Adrenal gland (tissue), 12 donors: ENCODE results near the gene AGAP1. TPM values are rescaled to one million over a fixed set of nuclear protein-coding genes. Genes with fewer than 3 reads are reported as not detected.

Source experiments
- DNase-seq, 7 donors: peaks; one replicate each; pipeline ENCODE4 v3.0.0-alpha.2; 2019 to 2020
- H3K27ac ChIP-seq, 5 donors: fragments of 200-600 bp; sonication (generic) in 4 of 5; 1 replicate in 3 of 5; 2 replicates in 2 of 5; pipeline versions ENCODE4 v1.5.1 to v1.8.0; 2016 to 2020; ENCODE audit warnings: mild to moderate bottlenecking in 1 of 5
- H3K27me3 ChIP-seq: fragments of 200-600 bp; 2 replicates; pipeline ENCODE4 v1.8.0; 2021
- H3K36me3 ChIP-seq, 2 donors: fragments of 200-600 bp; replicated peaks in 1 of 2; 1 replicate in 1 of 2; 2 replicates in 1 of 2; pipeline versions ENCODE4 v1.5.1 to v1.8.0; 2018 to 2022
- H3K4me1 ChIP-seq, 2 donors: fragments of 200-600 bp; replicated peaks in 1 of 2; 1 replicate in 1 of 2; 2 replicates in 1 of 2; pipeline versions ENCODE4 v1.5.1 to v1.8.0; 2018 to 2021
- H3K4me3 ChIP-seq, 4 donors: fragments of 200-600 bp; sonication (generic) in 3 of 4; one replicate each; pipeline ENCODE4 v1.5.1; 2016 to 2018
- H3K9me3 ChIP-seq, 3 donors: fragments of 200-600 bp; sonication (generic) in 1 of 3; replicated peaks in 1 of 3; 1 replicate in 2 of 3; 2 replicates in 1 of 3; pipeline versions ENCODE4 v1.5.1 to v1.8.0; 2016 to 2021
- CTCF ChIP-seq, 6 experiments: fragments of 450-650 bp in 4 of 6; fragments of 200-600 bp in 2 of 6; sonication (generic) in 1 of 6; IDR thresholded peaks; 1 replicate in 5 of 6; 2 replicates in 1 of 6; pipeline versions ENCODE4 v1.5.1 to v1.8.0; 2016 to 2021; ENCODE audit warnings: antibody characterized with exemption in 6 of 6, mild to moderate bottlenecking in 2 of 6, moderate library complexity in 1 of 6
- POLR2A ChIP-seq, 2 donors: fragments of 450-650 bp; IDR thresholded peaks; one replicate each; pipeline ENCODE4 v1.6.1; 2017; ENCODE audit warnings: antibody characterized with exemption in 2 of 2, mild to moderate bottlenecking in 2 of 2, moderate library complexity in 1 of 2
- WGBS, 4 donors: extraction: QIAGEN DNeasy Blood & Tissue Kit in 2 of 4; methylation state at CpG; one replicate each; pipeline versions ENCODE4 v1.1.5 to v1.1.7; 2013 to 2017; 5-methylcytosine and 5-hydroxymethylcytosine counted together
- intact Hi-C, 2 donors: fragments of 100-400 bp; cut with DNase I; formaldehyde crosslinking; loops; one replicate each; pipeline versions ENCODE4 v1.14.1 to v1.15.0; 2022 to 2023
- polyA plus RNA-seq, 3 donors: library from polyadenylated mRNA; stranded (reverse); fragments of 200-250 nt in 2 of 3; fragments of 350-450 nt in 1 of 3; fragmentation: Illumina TruSeq in 1 of 3; extraction: RNeasy Lipid Tissue Mini Kit (QIAGEN cat#74804) in 1 of 3; gene quantifications; one replicate each; pipeline ENCODE4 v1.2.3, GENCODE V29; 2013 to 2014
- total RNA-seq, 9 donors: library from RNA; depleted of rRNA in 4 of 9; stranded (reverse); fragments of >200 nt in 4 of 9; fragments of 120-200 nt in 1 of 9; fragmentation: NEBNext Ultra II Directional in 1 of 9; extraction: Animal tissue kit (Norgen Biotek cat#: 25700) in 1 of 9; gene quantifications; one replicate each; pipeline versions ENCODE4 v1.1.0 to v1.2.4, GENCODE V29; 2013 to 2023
- donor health status: healthy with polysubstance abuse.
- donor health status: Bipolar disorder and iron deficiency.
- donor health status: DM: yes; HTN: yes; CAD: no.
- donor health status: DM: no; HTN: no; CAD: no.
- donor health status: DM: no; HTN: no; CAD: no.
- donor health status: DM: yes; HTN: yes; CAD: no.

AGAP1 gene
- total and polyA plus RNA-seq, 12 donors = 5.3 to 29.6 (median 17.7) TPM

GRCh38 chr2:235647264-235647663 is 153.4 kb downstream of the AGAP1 start:
- H3K4me1 ChIP-seq = peaks cover 5% of the 10 kb centered on the region in 2 donors
- WGBS, 4 donors = 77 to 84% (median 82%) methylated on average over 6 of the region's 6 CpGs
- DNase-seq = no peak

GRCh38 chr2:235647877-235648276 is 154.0 kb downstream of the AGAP1 start:
- H3K4me3 ChIP-seq = no peak overlapping the region
- H3K4me1 ChIP-seq = peaks cover 0 to 5% of the 10 kb centered on the region in 2 donors
- no peaks in the 10 kb centered on the region for H3K36me3 ChIP-seq
- intact Hi-C loops = no loop called here
- 49 to 71% (median 64%) methylated on average over 3 of the region's 3 CpGs for WGBS, 4 donors
- H3K27ac ChIP-seq = no peak overlapping the region
- DNase-seq = no peak
- no peaks in the 10 kb centered on the region for H3K9me3 ChIP-seq
- no peak for TF ChIP-seq CTCF (IDR thresholded peaks at IDR 0.05)
- no peak for TF ChIP-seq POLR2A (IDR thresholded peaks at IDR 0.05)
- H3K27me3 ChIP-seq = no peaks in the 10 kb centered on the region

More at GRCh38 chr2:235647264-235647663, 153.4 kb downstream of the AGAP1 start:
- Histone ChIP-seq H3K27ac (no peak overlapping the region), H3K27me3 (no peaks in the 10 kb centered on the region), H3K36me3 (no peaks in the 10 kb centered on the region), H3K9me3 (no peaks in the 10 kb centered on the region), H3K4me3 (no peak overlapping the region)
- intact Hi-C loops = no loop called here
- no peak for TF ChIP-seq CTCF (IDR thresholded peaks at IDR 0.05)
- TF ChIP-seq POLR2A (IDR thresholded peaks at IDR 0.05) = no peak

GRCh38 chr2:235649418-235649817 is 155.6 kb downstream of the AGAP1 start:
- Histone ChIP-seq H3K4me3 (no peak overlapping the region), H3K27ac (no peak overlapping the region), H3K27me3 (no peaks in the 10 kb centered on the region), H3K9me3 (no peaks in the 10 kb centered on the region), H3K36me3 (no peaks in the 10 kb centered on the region), H3K4me1 (peaks cover 0 to 5% of the 10 kb centered on the region in 2 donors)
- DNase-seq = no peak
- WGBS, 4 donors = 88 to 92% (median 91%) methylated on average over 9 of the region's 9 CpGs
- TF ChIP-seq POLR2A (IDR thresholded peaks at IDR 0.05) = no peak
- TF ChIP-seq CTCF (IDR thresholded peaks at IDR 0.05) = no peak
- intact Hi-C loops = no loop called here

- intact Hi-C loops = no loop called here
- WGBS, 4 donors = 78 to 79% (median 79%) methylated on average over 7 of the region's 7 CpGs
- Histone ChIP-seq H3K9me3 (no peaks in the 10 kb centered on the region), H3K27me3 (no peaks in the 10 kb centered on the region), H3K4me3 (no peak overlapping the region), H3K27ac (no peak overlapping the region), H3K36me3 (no peaks in the 10 kb centered on the region), H3K4me1 (peaks cover 0 to 2% of the 10 kb centered on the region in 2 donors)
- TF ChIP-seq POLR2A (IDR thresholded peaks at IDR 0.05) = no peak
- TF ChIP-seq CTCF (IDR thresholded peaks at IDR 0.05) = no peak
- DNase-seq = no peak
Observed at GRCh38 chr2:235651643-235652042, 157.8 kb downstream of the AGAP1 start.
